22Rv1 (cell line): ENCODE data around the gene CERS1.

Source experiments
- H3K27ac ChIP-seq: fragments of 450-650 bp; 2 replicates; pipeline ENCODE4 v1.5.1; 2017
- CTCF ChIP-seq: fragments of 450-650 bp; IDR thresholded peaks from 2 replicates; pipeline ENCODE4 v1.5.1; 2017; ENCODE audit warnings: mild to moderate bottlenecking
- ZFX ChIP-seq: fragments of 450-650 bp; IDR thresholded peaks from 2 replicates; pipeline ENCODE4 v1.6.1; 2017; ENCODE audit warnings: antibody characterized with exemption, borderline replicate concordance

Gene CERS1

DNA sequence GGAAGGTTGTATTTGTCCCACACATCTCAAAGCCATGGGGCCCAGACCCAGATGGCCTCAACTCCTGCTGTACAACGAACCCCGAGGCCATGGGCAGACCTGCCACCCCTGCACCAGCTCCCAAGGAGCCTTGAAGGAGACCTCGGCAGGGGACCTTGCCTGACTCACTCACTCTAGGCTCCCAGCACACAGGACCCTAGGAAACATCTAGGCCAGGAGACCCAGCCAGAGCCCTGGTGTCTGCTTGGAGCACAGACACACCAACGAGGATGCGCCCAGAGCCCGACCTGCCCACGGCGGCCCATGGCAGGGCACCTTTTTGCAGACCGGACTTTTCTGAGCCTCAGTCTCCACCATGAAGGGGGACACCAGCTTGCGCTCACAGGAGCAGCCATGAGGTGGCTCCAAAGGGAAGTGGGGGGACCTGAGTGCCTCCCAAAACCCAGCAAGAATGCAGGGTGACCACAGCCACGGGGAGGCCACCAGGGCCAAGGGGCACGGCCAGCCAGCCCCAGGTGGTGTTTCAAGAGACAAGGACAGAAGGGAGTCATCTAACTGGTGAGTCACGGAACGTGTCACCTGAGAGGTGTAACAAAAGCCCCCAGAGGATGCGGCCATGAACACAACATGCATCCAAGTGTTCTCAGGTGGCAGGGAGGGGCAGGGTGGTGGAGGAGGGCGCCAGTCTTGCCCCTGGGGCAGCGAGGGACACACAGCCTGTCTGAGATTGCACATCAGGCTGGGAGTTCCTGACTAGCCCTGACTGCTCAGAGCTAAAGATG lies 4.9 kb upstream of the CERS1 start:
- no peak for TF ChIP-seq ZFX
- no peak for TF ChIP-seq CTCF
- H3K27ac ChIP-seq, result no peak overlapping the region

DNA sequence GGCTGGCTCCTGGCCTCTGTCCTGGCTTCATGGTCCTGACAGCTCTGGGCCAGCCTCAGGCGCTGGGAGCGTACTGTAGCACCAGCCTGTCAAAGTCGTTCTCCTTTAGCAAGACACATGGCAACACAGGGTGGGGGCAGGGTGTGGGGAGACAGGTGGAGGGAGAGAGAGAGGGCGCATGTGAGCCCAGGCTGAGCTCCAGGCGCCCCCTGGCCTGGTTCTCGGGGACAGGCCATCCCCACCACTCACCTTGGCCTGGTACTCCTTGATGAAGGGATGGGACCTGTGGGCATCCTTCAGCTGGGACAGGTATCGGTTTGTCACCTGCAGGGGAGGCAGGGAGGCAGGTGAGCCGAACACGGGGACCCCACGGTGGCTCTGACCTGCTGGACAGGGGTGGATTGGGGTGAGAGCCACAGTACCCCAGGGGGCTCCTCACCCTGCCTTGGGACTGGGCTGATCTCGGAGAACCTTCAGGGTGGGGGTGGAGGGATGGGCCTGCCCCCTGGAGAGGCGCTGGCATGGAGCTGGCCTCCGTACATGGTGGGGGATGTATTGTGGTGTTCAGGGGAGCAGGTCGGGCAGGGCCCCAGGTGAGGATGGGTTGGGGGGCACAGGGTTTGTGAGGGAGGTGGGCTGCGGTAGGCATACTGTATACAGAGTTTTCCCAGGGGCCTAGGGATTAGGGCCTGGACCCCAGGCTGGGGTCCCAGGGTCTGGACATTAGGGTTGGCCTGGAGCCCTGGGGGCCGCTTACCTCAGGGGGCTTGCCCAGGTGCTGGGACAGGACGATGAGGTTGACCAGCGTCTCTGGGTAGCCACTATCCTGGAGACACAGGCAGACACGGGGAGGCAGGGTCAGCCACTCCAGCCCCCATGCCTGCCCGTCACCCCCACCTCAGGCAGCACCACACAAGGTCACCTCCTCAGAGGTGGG lies 3.9 kb upstream of the CERS1 start:
- H3K27ac ChIP-seq, result no peak overlapping the region
- TF ChIP-seq ZFX (no peak), CTCF (no peak)

- TF ChIP-seq CTCF, result no peak
- H3K27ac ChIP-seq, result no peak overlapping the region
Measured at GRCh38 chr19:18898607-18899408, 2.9 kb upstream of the CERS1 start.

DNA sequence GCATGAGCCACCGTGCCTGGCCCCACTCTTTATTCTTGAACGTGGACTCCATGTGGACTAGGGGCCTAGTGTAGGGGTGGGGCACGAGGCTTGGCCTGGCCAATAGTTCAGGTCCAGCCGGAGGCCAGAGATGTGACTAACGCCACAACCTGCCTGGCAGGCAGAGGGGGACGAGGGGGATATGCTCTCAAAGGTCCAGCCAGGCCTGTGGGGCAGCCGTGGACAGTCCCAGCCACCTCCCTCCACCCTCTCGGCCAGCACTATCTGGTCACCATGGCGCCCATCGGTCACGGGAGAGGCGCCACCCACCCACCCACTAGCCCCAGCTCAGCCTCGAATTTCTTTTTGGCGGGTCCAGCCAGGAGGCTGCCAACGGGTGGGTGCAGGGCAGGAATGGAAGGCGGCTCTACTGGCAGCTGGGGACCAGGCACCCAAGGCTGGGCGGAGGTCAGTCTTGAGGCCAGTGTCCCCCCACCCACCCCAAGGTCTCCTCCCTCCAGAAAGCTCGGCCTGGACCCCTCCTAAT lies 2.2 kb upstream of the CERS1 start:
- H3K27ac ChIP-seq, result no peak overlapping the region
- TF ChIP-seq CTCF (no peak), ZFX (no peak)

GRCh38 chr19:18897094-18898029 lies 1.4 kb upstream of the CERS1 start:
- H3K27ac ChIP-seq, result no peak overlapping the region
- no peak for TF ChIP-seq ZFX

DNA sequence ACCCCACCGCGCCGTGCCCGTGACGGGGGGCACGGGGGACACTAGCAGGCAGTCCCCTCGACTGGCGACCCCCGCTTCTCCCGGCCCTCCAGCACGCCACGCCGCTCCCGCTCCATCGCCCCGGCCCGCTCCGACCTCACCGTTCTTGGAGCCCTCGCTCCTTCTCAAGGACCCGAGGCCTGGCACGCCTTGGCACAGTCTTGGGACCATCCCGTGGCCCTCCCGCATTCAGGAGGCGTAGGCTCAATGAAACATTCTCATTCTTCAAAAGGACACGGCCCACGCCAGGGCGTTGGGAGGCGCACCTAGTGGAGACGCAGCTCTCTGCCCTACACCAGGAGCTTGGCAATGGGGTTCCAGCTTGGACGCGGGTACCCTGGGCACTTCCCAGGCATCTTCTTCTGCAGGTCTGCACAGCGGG lies 473 bp upstream of the CERS1 start:
- no peak for TF ChIP-seq CTCF
- TF ChIP-seq ZFX, result no peak
- 0 out of 2 replicates have a peak overlapping the region, but pooled peaks have one; percentile 50 for H3K27ac ChIP-seq
